Mesendoderm (in vitro differentiated cells): Measurements from ENCODE around the gene TOR1B.

Source experiments
- DNase-seq: peaks from one replicate; pipeline ENCODE4 v3.0.0; 2013
- H2AK5ac ChIP-seq: 2 replicates; pipeline ENCODE4 v1.6.1; 2013; ENCODE audit warnings: low read length, inconsistent platforms
- H2BK120ac ChIP-seq: 2 replicates; pipeline ENCODE4 v1.6.1; 2013; ENCODE audit warnings: low read depth, mild to moderate bottlenecking, low read length, moderate library complexity, mixed read lengths
- H2BK15ac ChIP-seq: replicated peaks from 2 replicates; pipeline ENCODE4 v1.6.1; 2013; ENCODE audit warnings: low read depth, mild to moderate bottlenecking, moderate library complexity
- H2BK5ac ChIP-seq: 2 replicates; pipeline ENCODE4 v1.6.1; 2013; ENCODE audit warnings: low read length, inconsistent platforms
- H3K18ac ChIP-seq: 2 replicates; pipeline ENCODE4 v1.6.1; 2013; ENCODE audit warnings: mild to moderate bottlenecking, low read length, mixed read lengths
- H3K23ac ChIP-seq: one replicate; pipeline ENCODE4 v1.6.1; 2013; ENCODE audit warnings: low read length
- H3K27ac ChIP-seq: 2 replicates; pipeline ENCODE4 v1.5.1; 2013; ENCODE audit warnings: low read depth, mild to moderate bottlenecking, inconsistent platforms, low read length, moderate library complexity
- H3K27me3 ChIP-seq: 2 replicates; pipeline ENCODE4 v1.6.1; 2013; ENCODE audit warnings: low read length, control low read depth, mild to moderate bottlenecking, inconsistent platforms; ENCODE audit not compliant: insufficient read depth, poor library complexity
- H3K36me3 ChIP-seq: 2 replicates; pipeline ENCODE4 v1.6.1; 2013; ENCODE audit warnings: low read length, inconsistent platforms; ENCODE audit not compliant: control insufficient read depth, insufficient read depth
- H3K4ac ChIP-seq: one replicate; pipeline ENCODE4 v1.6.1; 2013; ENCODE audit warnings: low read depth, mild to moderate bottlenecking, low read length, moderate library complexity
- H3K4me1 ChIP-seq: 2 replicates; pipeline ENCODE4 v1.6.1; 2013; ENCODE audit warnings: low read depth, low read length, inconsistent platforms; ENCODE audit not compliant: control insufficient read depth
- H3K4me2 ChIP-seq: 2 replicates; pipeline ENCODE4 v1.6.1; 2013; ENCODE audit warnings: low read length
- H3K4me3 ChIP-seq: 2 replicates; pipeline ENCODE4 v1.5.1; 2013; ENCODE audit warnings: mild to moderate bottlenecking, low read length
- H3K56ac ChIP-seq: one replicate; pipeline ENCODE4 v1.6.1; 2013; ENCODE audit warnings: low read length
- H3K79me1 ChIP-seq: 2 replicates; pipeline ENCODE4 v1.6.1; 2013; ENCODE audit warnings: low read length, inconsistent platforms
- H3K79me2 ChIP-seq: 2 replicates; pipeline ENCODE4 v1.6.1; 2013; ENCODE audit warnings: mild to moderate bottlenecking, low read length; ENCODE audit not compliant: control insufficient read depth, insufficient read depth
- H3K9ac ChIP-seq: 2 replicates; pipeline ENCODE4 v1.6.1; 2013; ENCODE audit warnings: low read length, inconsistent platforms
- H4K5ac ChIP-seq: one replicate; pipeline ENCODE4 v1.6.1; 2013; ENCODE audit warnings: low read length
- H4K8ac ChIP-seq: one replicate; pipeline ENCODE4 v1.6.1; 2013; ENCODE audit warnings: low read depth, mild to moderate bottlenecking, control low read depth, low read length, moderate library complexity
- WGBS: extraction: QIAGEN DNeasy Blood & Tissue Kit; methylation state at CpG from one replicate; pipeline ENCODE4 v1.1.7; 2013; ENCODE audit warnings: low lambda C conversion rate, missing lambda C conversion rate; ENCODE audit not compliant: insufficient coverage; ENCODE audit errors: extremely low coverage; 5-methylcytosine and 5-hydroxymethylcytosine counted together

TOR1B gene

GRCh38 chr9:129762985-129763926, 39.7 kb upstream of the TOR1B start:
- H3K4me2 ChIP-seq: no peak overlapping the region
- no peak overlapping the region for H3K9ac ChIP-seq
- DNase-seq: no peak
- no peaks in the 10 kb centered on the region for H3K27me3 ChIP-seq
- no peak overlapping the region for H3K56ac ChIP-seq
- no CpG with 5 or more reads among the region's 13 CpGs for WGBS
- H4K5ac ChIP-seq: no peak overlapping the region
- H3K79me2 ChIP-seq: no peaks in the 10 kb centered on the region
- no peak overlapping the region for H3K23ac ChIP-seq
- peaks cover 1% of the 10 kb centered on the region for H3K4me1 ChIP-seq
- no peaks in the 10 kb centered on the region for H3K36me3 ChIP-seq
- no peaks in the 10 kb centered on the region for H3K79me1 ChIP-seq
- no peak overlapping the region for H2AK5ac ChIP-seq
- H2BK15ac ChIP-seq: no peak overlapping the region
- no peak overlapping the region for H3K4ac ChIP-seq
- H3K18ac ChIP-seq: no peak overlapping the region
- no peak overlapping the region for H2BK5ac ChIP-seq
- no peak overlapping the region for H3K27ac ChIP-seq
- H3K4me3 ChIP-seq: no peak overlapping the region
- H2BK120ac ChIP-seq: no peak overlapping the region
- H4K8ac ChIP-seq: no peak overlapping the region

- Histone ChIP-seq H3K79me1 (no peaks in the 10 kb centered on the region), H3K23ac (no peak overlapping the region), H3K4me1 (peaks cover 1% of the 10 kb centered on the region), H3K18ac (no peak overlapping the region), H2BK120ac (no peak overlapping the region), H2AK5ac (no peak overlapping the region), H3K9ac (no peak overlapping the region), H3K79me2 (no peaks in the 10 kb centered on the region), H3K36me3 (no peaks in the 10 kb centered on the region), H3K4ac (no peak overlapping the region), H2BK5ac (no peak overlapping the region), H3K27me3 (no peaks in the 10 kb centered on the region), H3K56ac (no peak overlapping the region), H2BK15ac (no peak overlapping the region), H4K5ac (no peak overlapping the region), H3K27ac (no peak overlapping the region), H3K4me3 (no peak overlapping the region), H3K4me2 (no peak overlapping the region), H4K8ac (no peak overlapping the region)
- WGBS: no CpG with 5 or more reads among the region's 4 CpGs
- DNase-seq: no peak
These were observed 37.1 kb upstream of the TOR1B start for GRCh38 chr9:129765764-129766317.

- Histone ChIP-seq H3K79me1 (no peaks in the 10 kb centered on the region), H3K79me2 (no peaks in the 10 kb centered on the region), H3K27me3 (no peaks in the 10 kb centered on the region), H2BK5ac (no peak overlapping the region), H2AK5ac (no peak overlapping the region), H3K56ac (no peak overlapping the region), H3K4me2 (no peak overlapping the region), H3K18ac (no peak overlapping the region), H4K5ac (no peak overlapping the region), H3K4me3 (no peak overlapping the region), H3K4ac (no peak overlapping the region), H4K8ac (no peak overlapping the region), H3K27ac (no peak overlapping the region), H3K4me1 (no peaks in the 10 kb centered on the region), H3K9ac (no peak overlapping the region), H3K36me3 (no peaks in the 10 kb centered on the region), H2BK15ac (no peak overlapping the region), H3K23ac (no peak overlapping the region), H2BK120ac (no peak overlapping the region)
- no peak for DNase-seq
- no CpG with 5 or more reads among the region's 6 CpGs for WGBS
These were observed 34.5 kb upstream of the TOR1B start for GRCh38 chr9:129768486-129768885.

- Histone ChIP-seq H3K9ac (no peak overlapping the region), H3K36me3 (no peaks in the 10 kb centered on the region), H3K27me3 (no peaks in the 10 kb centered on the region), H2BK15ac (no peak overlapping the region), H3K79me1 (no peaks in the 10 kb centered on the region), H3K4me1 (no peaks in the 10 kb centered on the region), H3K4me3 (no peak overlapping the region), H3K4ac (no peak overlapping the region), H2BK120ac (no peak overlapping the region), H3K79me2 (no peaks in the 10 kb centered on the region), H3K23ac (no peak overlapping the region), H4K8ac (no peak overlapping the region), H4K5ac (no peak overlapping the region), H3K18ac (no peak overlapping the region), H2BK5ac (no peak overlapping the region), H3K56ac (no peak overlapping the region), H2AK5ac (no peak overlapping the region), H3K4me2 (no peak overlapping the region), H3K27ac (no peak overlapping the region)
- DNase-seq: no peak
- no CpG with 5 or more reads among the region's 5 CpGs for WGBS
These were observed 33.3 kb upstream of the TOR1B start for GRCh38 chr9:129769669-129770068.

- Histone ChIP-seq H3K4me1 (no peaks in the 10 kb centered on the region), H4K5ac (no peak overlapping the region), H3K4ac (no peak overlapping the region), H4K8ac (no peak overlapping the region), H3K27ac (no peak overlapping the region), H2AK5ac (no peak overlapping the region), H2BK5ac (no peak overlapping the region), H3K79me2 (no peaks in the 10 kb centered on the region), H2BK120ac (no peak overlapping the region), H3K27me3 (no peaks in the 10 kb centered on the region), H3K79me1 (no peaks in the 10 kb centered on the region), H3K36me3 (no peaks in the 10 kb centered on the region), H3K23ac (no peak overlapping the region), H3K4me2 (no peak overlapping the region), H3K4me3 (no peak overlapping the region), H2BK15ac (no peak overlapping the region), H3K18ac (no peak overlapping the region), H3K9ac (no peak overlapping the region), H3K56ac (no peak overlapping the region)
- WGBS: no CpG with 5 or more reads among the region's 5 CpGs
- DNase-seq: no peak
These were observed 32.2 kb upstream of the TOR1B start for GRCh38 chr9:129770741-129771140.
